ENCODE measurements around the gene CNOT6.
"Not testable (repeated sequence)": the region's sequence is repeated elsewhere in the genome, so short reads cannot be mapped to it uniquely, and the experiment has no call there.

CNOT6 gene

DNA sequence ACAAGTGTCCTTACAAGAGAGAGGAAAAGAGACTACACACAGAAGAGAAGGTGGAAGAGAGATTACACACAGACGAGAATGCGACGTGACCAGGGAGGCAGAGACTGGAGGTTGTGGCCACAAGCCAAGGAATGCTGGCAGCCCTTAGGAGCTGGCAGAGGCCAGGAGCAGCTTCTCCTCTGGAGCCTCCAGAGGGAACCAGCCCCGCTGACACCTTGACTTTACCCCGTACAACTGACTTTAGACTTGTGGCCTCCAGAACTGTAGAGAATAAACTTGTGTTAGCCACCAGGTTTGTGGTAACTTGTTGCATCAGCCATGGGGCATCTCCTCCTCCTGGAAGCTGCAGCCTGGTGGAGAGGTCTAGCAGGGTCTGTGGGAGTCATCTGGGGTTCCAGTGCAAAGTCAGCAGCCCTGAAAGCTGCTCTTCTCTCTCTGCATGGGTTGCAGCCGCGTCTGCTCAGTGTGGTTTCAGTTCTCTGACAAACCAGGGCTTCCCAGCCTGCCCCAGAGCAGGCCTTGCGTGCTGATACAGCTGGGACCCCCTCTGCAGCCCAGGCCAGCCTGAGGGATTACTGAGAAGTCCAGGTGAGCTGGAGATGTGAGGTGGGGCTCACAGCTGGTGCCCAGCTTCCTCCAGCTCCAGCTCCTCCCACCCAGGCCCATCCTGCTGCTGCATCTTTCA is 30.8 kb upstream of the CNOT6 start:
- DNase-seq (ENCODE audit: low read depth), result no peak
- TF ChIP-seq, protein P1, sequence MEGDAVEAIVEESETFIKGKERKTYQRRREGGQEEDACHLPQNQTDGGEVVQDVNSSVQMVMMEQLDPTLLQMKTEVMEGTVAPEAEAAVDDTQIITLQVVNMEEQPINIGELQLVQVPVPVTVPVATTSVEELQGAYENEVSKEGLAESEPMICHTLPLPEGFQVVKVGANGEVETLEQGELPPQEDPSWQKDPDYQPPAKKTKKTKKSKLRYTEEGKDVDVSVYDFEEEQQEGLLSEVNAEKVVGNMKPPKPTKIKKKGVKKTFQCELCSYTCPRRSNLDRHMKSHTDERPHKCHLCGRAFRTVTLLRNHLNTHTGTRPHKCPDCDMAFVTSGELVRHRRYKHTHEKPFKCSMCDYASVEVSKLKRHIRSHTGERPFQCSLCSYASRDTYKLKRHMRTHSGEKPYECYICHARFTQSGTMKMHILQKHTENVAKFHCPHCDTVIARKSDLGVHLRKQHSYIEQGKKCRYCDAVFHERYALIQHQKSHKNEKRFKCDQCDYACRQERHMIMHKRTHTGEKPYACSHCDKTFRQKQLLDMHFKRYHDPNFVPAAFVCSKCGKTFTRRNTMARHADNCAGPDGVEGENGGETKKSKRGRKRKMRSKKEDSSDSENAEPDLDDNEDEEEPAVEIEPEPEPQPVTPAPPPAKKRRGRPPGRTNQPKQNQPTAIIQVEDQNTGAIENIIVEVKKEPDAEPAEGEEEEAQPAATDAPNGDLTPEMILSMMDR (IDR thresholded peaks at IDR 0.05; ENCODE audit: low read depth, low read length, missing control alignments), result no peak
- H3K4me3 ChIP-seq (ENCODE audit: low read depth, low read length), result no peak overlapping the region

DNA sequence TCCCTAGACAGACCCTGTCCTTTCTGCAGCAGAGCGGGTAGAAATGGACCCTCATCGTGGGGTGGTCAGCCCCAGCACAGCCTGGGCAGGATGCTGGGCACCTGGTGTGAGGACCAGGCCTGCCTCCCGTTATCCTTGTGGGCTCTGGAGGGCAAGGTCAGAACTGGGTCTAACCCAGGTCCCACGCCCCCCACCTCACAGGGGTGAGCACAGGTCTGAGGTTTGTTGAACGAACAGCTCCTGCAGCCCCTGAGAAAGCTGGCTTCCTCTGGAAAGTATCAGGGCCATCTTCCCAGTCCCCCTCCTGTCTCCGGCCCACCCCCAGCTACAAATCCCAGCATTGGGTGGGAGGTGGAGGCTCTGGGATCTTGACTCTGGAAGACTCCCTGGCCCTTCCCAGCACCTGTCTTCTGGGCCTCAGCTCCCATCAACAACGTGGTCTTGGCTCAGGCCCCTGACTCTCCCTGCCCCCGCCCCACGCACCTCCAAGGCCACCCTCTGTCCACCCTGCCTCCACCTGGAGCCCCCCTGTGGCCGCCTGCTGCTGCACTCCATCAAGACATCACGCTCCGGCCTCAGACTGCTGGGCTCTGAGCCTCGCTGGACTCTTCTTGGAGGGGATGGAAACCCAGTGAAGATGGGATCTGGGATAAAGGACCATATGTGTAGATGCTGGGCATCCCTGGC is 30.1 kb upstream of the CNOT6 start:
- DNase-seq (ENCODE audit: low read depth), result no peak
- no peak overlapping the region for H3K4me3 ChIP-seq (ENCODE audit: low read depth, low read length)
- TF ChIP-seq, protein P1 (IDR thresholded peaks at IDR 0.05; ENCODE audit: low read depth, low read length, missing control alignments), result no peak

DNA sequence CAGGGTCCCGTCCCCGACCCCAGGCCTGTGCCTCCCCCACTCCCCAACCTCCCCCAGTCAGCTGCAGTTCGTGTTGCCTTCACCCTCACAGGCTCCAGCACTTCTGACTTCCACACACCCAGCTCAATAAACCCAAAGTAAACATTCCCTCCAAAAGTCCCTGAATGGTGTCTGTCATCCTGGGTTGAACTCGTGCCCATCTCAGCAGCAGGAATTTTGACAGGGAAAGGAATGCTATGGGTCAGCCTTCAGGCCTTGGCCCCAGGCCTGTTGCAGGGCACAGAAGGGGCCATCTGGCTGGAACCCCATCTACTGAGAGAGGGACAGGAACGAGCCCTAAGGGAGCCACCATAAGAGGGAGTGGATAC is 29.6 kb upstream of the CNOT6 start:
- DNase-seq (ENCODE audit: low read depth), result no peak
- H3K4me3 ChIP-seq (ENCODE audit: low read depth, low read length), result no peak overlapping the region
- TF ChIP-seq, protein P1 (IDR thresholded peaks at IDR 0.05; ENCODE audit: low read depth, low read length, missing control alignments), result no peak

DNA sequence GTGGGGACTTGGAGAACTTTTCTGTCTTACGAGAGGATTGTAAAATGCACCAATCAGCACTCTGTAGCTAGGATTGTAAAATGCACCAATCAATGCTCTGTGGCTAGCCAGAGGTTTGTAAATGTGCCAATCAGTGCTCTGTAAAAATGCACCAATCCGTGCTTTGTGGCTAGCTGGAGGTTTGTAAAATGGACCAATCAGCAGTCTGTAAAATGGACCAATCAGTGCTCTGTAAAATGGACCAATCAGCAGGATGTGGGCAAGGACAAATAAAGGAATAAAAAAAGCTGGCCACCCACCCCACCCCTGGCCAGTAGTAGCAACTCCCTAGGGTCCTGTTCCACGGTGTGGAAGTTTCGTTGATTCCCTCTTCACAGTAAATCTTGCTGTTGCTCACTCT is 29.1 kb upstream of the CNOT6 start:
- not testable (repeated sequence) for H3K4me3 ChIP-seq (ENCODE audit: low read depth, low read length); DNase-seq (ENCODE audit: low read depth)

DNA sequence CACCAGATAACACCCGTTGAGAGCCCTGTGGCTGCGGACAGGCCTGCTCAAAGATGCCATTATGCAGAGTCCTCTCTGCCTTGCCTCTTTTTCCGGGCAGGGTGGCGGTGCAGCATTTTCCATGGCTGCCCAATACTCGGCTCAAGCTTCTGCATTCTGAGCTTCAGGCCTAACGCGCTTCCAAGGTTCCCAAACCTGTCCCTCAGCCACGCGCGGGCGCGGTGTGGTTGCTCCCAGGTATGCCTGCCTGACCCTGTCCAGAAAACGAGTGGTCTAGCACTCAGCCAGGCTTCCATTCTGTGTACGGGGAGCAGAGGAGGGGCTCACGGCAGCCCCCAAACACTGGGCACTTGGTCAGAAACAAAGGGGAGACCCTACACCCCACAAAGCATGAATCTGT is 27.9 kb upstream of the CNOT6 start:
- TF ChIP-seq, protein P1 (IDR thresholded peaks at IDR 0.05; ENCODE audit: low read depth, low read length, missing control alignments), result no peak
- no peak overlapping the region for H3K4me3 ChIP-seq (ENCODE audit: low read depth, low read length)
- no peak for DNase-seq (ENCODE audit: low read depth)

DNA sequence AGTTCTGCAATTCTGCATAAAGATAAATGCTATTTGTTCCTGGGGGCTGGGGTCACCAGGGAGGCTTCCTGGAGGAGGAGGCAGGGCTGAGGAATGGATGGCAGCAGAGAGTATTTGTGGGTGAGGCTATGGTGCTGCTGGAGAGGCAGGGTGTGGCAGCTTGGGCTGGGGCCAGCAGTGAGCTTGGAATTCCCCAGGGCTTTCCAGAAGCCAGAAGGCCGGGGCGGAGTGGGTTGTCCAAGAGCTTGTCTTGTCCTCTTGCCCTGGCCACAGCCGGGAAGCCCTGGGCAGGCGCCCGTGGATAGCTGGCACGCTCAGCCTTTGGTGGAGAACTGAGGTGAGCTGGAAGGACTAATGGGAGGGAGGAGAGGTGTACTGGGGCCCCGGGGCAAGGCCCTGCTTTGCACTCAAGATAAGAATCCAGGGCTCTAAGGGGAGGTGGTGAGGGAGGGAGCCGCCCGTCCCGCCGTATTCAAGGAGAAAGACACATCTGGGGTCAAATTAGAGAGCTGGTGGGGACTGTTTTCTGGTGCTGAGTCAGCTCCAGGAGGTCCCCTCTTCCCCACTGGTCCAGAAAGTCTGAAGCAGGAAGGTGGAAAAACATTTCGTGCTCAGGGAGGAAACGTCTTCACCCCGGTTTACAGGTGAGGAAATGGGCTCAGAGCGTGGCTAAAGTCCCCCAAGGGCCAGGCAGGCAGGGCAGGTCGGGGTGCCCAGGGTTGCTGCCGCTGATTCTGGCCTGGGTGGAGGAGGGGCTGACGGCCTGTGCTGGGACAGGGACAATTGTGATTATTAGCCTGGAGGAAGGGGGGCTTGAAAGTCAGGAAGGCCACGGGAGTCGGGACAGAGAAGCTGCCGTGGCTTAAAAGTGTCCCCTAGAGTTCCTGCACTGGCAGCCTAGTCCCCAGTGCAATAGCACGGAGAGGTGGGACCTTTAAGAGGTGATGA is 26.9 kb upstream of the CNOT6 start:
- no peak for DNase-seq (ENCODE audit: low read depth)
- no peak overlapping the region for H3K4me3 ChIP-seq (ENCODE audit: low read depth, low read length)
- TF ChIP-seq, protein P1 (IDR thresholded peaks at IDR 0.05; ENCODE audit: low read depth, low read length, missing control alignments), result no peak

Measured in GM12864 (cell line).